Body of pancreas (tissue), 4 donors: ENCODE measurements around the gene FOXC1. TPM values are rescaled to one million over a fixed set of nuclear protein-coding genes. Genes with fewer than 3 reads are reported as not detected.
A peak's percentile ranks its signal among the peaks of the same experiment; 100 is the strongest.

ENCODE experiments used
- ATAC-seq: fragments of 150-250 bp; one replicate; pipeline ENCODE4 v1.9.1; 2016
- DNase-seq, 4 donors: peaks; one replicate each; pipeline ENCODE4 v3.0.0-alpha.2; 2019
- H3K27ac ChIP-seq, 4 donors: fragments of 200-600 bp; sonication (generic); 1 replicate in 3 of 4; 2 replicates in 1 of 4; pipeline versions ENCODE4 v1.5.1 to v1.6.1; 2016 to 2019; ENCODE audit warnings: mild to moderate bottlenecking in 1 of 4, mixed read lengths in 1 of 4, moderate library complexity in 1 of 4
- H3K27me3 ChIP-seq, 2 donors: fragments of 200-600 bp; sonication (generic); one replicate each; pipeline ENCODE4 v1.6.0; 2016; ENCODE audit warnings: mild to moderate bottlenecking in 1 of 2
- H3K36me3 ChIP-seq, 2 donors: fragments of 200-600 bp; sonication (generic); replicated peaks in 1 of 2; 2 replicates each; pipeline ENCODE4 v1.5.1; 2016; ENCODE audit warnings: low read depth in 2 of 2; ENCODE audit not compliant: insufficient read depth in 1 of 2
- H3K4me1 ChIP-seq: fragments of 200-600 bp; sonication (generic); one replicate; pipeline ENCODE4 v1.6.0; 2016
- H3K4me3 ChIP-seq, 2 donors: fragments of 200-600 bp; sonication (generic); 1 replicate in 1 of 2; 2 replicates in 1 of 2; pipeline ENCODE4 v1.5.1; 2016 to 2019
- H3K9me3 ChIP-seq, 3 donors: fragments of 200-600 bp; sonication (generic); 1 replicate in 2 of 3; 2 replicates in 1 of 3; pipeline ENCODE4 v1.5.1; 2016
- POLR2A ChIP-seq, 3 donors: fragments of 450-650 bp; IDR thresholded peaks; one replicate each; pipeline ENCODE4 v1.6.1; 2016; ENCODE audit warnings: antibody characterized with exemption in 3 of 3, mild to moderate bottlenecking in 2 of 3
- WGBS, 2 donors: methylation state at CpG; one replicate each; pipeline ENCODE4 v1.1.5; 2017; 5-methylcytosine and 5-hydroxymethylcytosine counted together
- intact Hi-C: fragments of 100-400 bp; cut with DNase I; formaldehyde crosslinking; loops from one replicate; pipeline ENCODE4 v1.15.1; 2023
- total RNA-seq, 2 donors: library from RNA; depleted of rRNA; stranded (reverse); fragments of >200 nt; gene quantifications; one replicate each; pipeline ENCODE4 v1.1.0, GENCODE V29; 2016
- TF ChIP-seq, protein P1 (sequence below), 7 experiments: fragments of 450-650 bp in 4 of 7; fragments of 200-600 bp in 3 of 7; sonication (generic) in 3 of 7; IDR thresholded peaks; one replicate each; pipeline ENCODE4 v1.5.1; 2016 to 2019; ENCODE audit warnings: antibody characterized with exemption in 7 of 7

Gene FOXC1
- total RNA-seq, 2 donors from 2014 or later: 2.0 to 3.6 TPM

DNA sequence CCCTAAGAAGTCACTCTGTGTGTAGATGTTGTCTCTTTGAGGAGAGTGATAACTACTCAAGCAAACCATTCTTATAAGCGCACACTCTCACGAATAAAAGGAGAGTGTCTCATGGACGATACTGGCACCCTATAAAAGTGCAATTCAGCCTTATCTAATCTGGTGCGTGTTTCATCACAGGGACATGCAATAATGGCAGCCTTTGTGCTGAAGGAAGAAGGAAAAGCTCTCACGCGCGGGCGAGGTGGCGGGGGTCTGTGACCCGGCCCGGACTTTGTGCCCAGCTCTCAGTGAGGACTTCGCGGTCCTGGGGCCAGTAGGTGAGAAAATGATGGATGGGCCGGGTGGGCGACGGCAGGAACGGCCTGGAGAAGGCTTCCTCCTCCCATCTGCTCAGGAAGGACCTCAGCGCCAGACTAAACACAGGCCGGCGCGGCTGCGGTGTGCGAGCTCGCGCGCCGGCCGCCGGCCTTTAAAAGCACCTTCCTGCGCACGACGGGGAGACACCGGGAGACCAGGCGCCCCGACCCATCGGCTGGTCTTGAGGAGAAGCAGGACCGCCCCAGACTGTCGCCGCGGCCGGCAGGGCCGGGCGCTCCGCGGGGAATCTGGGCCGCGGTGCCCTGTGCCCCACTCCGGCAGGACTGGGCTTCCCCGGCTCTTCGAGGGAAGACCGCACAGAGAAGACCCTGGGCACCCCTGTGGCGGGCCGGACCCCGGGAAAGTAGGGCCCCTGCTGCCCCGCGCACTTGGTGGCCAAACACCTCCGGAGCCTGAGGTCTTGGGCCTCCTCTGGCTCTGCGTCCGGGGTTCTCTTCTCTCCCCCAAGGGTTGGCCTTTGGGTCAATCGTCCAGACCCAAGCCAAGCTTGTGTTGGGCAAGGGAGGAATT, 8.3 kb upstream of the FOXC1 start:
- ATAC-seq: no peak

DNA sequence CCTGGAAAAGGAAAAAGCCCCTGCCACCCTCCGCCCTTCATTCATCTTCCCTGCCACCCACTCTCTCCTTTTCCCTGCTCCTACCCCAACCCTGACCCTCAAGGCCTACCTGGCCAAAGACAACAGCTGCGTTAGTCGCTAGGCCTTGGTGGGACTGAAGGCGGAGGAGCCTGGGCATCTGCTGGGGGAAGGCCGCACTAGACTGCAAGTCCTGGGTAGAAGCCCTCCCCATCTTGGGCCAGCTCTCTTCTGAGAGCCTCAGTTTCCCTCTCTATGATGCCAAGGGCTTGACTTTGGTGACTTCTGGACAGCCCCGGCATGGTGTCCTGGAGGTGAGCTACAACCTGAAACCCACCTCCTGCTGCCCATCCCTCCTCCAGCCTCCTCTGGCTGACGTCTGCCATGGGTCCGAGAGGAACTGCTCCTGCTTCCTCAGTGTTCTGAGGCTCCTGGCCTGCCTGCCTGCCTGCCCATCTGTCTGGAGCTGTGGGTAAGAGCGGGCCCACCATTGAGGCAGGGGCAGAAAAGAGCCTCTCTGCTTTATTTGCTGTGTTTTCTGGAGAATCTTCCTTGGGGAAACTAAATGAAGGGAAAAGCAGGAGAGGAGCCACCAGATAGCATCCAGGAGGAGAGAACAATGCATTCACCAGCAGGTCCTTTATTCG, 7.5 kb upstream of the FOXC1 start:
- Histone ChIP-seq H3K4me1 (peaks cover 23% of the 10 kb centered on the region), H3K36me3 (no peaks in the 10 kb centered on the region), H3K27ac (no peak overlapping the region), H3K27me3 (peaks cover 0 to 26% of the 10 kb centered on the region in 2 donors), H3K9me3 (no peaks in the 10 kb centered on the region), H3K4me3 (no peak overlapping the region)
- DNase-seq (no peak), ATAC-seq (no peak)
- WGBS, 2 donors: 82 to 92% methylated on average over 9 to 10 of the region's 10 CpGs
- TF ChIP-seq, protein P1, sequence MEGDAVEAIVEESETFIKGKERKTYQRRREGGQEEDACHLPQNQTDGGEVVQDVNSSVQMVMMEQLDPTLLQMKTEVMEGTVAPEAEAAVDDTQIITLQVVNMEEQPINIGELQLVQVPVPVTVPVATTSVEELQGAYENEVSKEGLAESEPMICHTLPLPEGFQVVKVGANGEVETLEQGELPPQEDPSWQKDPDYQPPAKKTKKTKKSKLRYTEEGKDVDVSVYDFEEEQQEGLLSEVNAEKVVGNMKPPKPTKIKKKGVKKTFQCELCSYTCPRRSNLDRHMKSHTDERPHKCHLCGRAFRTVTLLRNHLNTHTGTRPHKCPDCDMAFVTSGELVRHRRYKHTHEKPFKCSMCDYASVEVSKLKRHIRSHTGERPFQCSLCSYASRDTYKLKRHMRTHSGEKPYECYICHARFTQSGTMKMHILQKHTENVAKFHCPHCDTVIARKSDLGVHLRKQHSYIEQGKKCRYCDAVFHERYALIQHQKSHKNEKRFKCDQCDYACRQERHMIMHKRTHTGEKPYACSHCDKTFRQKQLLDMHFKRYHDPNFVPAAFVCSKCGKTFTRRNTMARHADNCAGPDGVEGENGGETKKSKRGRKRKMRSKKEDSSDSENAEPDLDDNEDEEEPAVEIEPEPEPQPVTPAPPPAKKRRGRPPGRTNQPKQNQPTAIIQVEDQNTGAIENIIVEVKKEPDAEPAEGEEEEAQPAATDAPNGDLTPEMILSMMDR (IDR thresholded peaks at IDR 0.05): no peak
- no peak for TF ChIP-seq POLR2A (IDR thresholded peaks at IDR 0.05)
- intact Hi-C loops: loop anchor here (5.0 kb wide), 2 partner anchors 595 to 750 kb away; no protein-coding TSS in a partner anchor

More for the DNA sequence above, 8.3 kb upstream of the FOXC1 start:
- intact Hi-C loops: loop anchor here (5.0 kb wide), 2 partner anchors 596 to 751 kb away; no protein-coding TSS in a partner anchor
- Histone ChIP-seq H3K4me1 (peaks cover 20% of the 10 kb centered on the region), H3K4me3 (no peak overlapping the region), H3K27ac (no peak overlapping the region), H3K9me3 (no peaks in the 10 kb centered on the region), H3K27me3 (peaks cover 0 to 18% of the 10 kb centered on the region in 2 donors), H3K36me3 (no peaks in the 10 kb centered on the region)
- 39 to 45% methylated on average over 16 to 60 of the region's 60 CpGs for WGBS, 2 donors
- TF ChIP-seq POLR2A (IDR thresholded peaks at IDR 0.05): no peak
- TF ChIP-seq, protein P1 (IDR thresholded peaks at IDR 0.05): no peak
- DNase-seq: no peak

DNA sequence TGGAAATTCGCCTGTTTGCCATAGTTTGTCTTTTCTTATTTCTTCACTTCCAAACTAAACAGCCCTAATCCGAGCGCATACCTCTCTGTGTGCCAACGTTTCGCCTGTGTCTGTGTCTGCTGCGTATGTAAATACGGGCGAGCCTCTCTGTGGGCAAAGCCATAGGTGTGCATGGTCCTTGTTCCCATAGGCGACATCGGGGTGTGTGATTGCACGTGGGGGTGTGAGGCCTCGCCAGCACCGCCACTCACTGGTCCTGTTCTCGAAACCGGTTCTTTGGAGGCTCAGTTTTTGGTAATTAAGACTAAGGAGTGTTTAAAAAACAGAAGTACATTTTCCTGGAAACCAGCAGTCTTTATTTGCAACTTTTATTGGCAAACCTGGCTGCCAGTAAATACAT, 6.0 kb upstream of the FOXC1 start:
- Histone ChIP-seq H3K27ac (no peak overlapping the region), H3K36me3 (no peaks in the 10 kb centered on the region), H3K4me1 (peaks cover 39% of the 10 kb centered on the region), H3K4me3 (no peak overlapping the region), H3K9me3 (no peaks in the 10 kb centered on the region), H3K27me3 (peaks cover 0 to 41% of the 10 kb centered on the region in 2 donors)
- 72 to 79% methylated on average over 15 of the region's 15 CpGs for WGBS, 2 donors
- intact Hi-C loops: loop anchor here (5.0 kb wide), 2 partner anchors 594 to 749 kb away; no protein-coding TSS in a partner anchor
- ATAC-seq (no peak), DNase-seq (no peak)
- no peak for TF ChIP-seq POLR2A (IDR thresholded peaks at IDR 0.05)
- TF ChIP-seq, protein P1 (IDR thresholded peaks at IDR 0.05): no peak

DNA sequence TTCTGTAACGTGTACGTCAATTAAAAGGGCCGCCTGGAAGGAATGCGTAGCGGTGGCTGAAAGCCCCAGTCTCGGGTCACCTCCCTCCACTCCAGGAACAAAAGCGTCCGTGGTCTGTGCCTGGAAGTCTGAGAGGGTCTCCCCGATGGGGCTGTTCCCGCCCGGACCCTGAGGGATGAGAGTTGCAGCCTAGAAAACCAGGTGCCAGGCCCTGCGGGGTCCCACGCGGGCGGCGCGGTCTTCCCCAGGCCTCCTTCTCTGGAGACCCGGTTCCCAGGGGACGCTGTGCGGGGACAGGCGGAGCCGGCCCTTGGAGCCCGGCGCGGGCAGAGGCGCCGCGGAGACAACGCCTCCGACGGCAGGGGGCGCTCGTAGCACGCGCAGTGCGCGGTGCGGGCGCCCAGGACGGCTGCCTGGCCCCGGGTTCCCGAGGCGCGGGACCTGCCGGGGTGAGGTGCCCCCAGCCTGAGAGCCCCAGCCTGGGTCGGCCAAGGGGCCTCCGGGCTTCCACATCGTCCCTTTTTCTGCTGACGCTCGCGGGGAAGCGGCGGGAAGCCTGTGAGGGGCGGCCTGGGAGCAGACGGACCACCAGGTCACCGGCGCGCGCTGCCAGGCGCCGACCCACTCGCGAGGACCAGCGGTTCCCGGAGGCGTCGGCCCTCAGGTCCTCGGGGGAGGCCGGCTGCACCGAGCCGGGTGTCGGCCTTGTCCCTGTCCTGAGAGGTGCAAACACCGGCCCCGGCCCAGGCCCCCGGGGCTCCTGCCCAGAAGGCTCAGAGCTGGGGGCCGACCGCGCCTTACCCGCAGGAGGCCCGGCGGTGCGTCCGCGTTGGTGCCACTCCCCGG, 5.3 kb upstream of the FOXC1 start:
- H3K4me1 ChIP-seq: peaks cover 45% of the 10 kb centered on the region
- H3K27me3 ChIP-seq: peaks cover 0 to 41% of the 10 kb centered on the region in 2 donors
- no peak for TF ChIP-seq POLR2A (IDR thresholded peaks at IDR 0.05)
- TF ChIP-seq, protein P1 (IDR thresholded peaks at IDR 0.05): peak; percentile 62 to 97 (median 95)
- ATAC-seq: peak; percentile 84
- WGBS, 2 donors: 2 to 9% methylated on average over 9 to 58 of the region's 85 CpGs
- no peaks in the 10 kb centered on the region for H3K36me3 ChIP-seq
- no peaks in the 10 kb centered on the region for H3K9me3 ChIP-seq
- peak; percentile 54 to 76 (median 72) for DNase-seq
- H3K27ac ChIP-seq: no peak overlapping the region
- H3K4me3 ChIP-seq: peak overlapping the region in 1 of 2 donors; percentile 20
- intact Hi-C loops: loop anchor here (5.0 kb wide), 2 partner anchors 593 to 748 kb away; no protein-coding TSS in a partner anchor
